ENCODE measurements around the gene FILIP1L. TPM values are rescaled to one million over a fixed set of nuclear protein-coding genes. Genes with fewer than 3 reads are reported as not detected.
"Not testable (repeated sequence)": the region's sequence is repeated elsewhere in the genome, so short reads cannot be mapped to it uniquely, and the experiment has no call there.

Gene FILIP1L
- total and polyA plus RNA-seq, 4 donors, result 4.8 to 18.7 (median 6.7) TPM

GRCh38 chr3:100104442-100104798 is 9.9 kb downstream of the FILIP1L start:
- Histone ChIP-seq H3K4me3 (ENCODE audit: low read depth, low read length) (no peak overlapping the region), H3K4me1 (ENCODE audit: control insufficient read depth, insufficient read depth, low read length) (no peaks in the 10 kb centered on the region), H3K36me3 (ENCODE audit: control insufficient read depth, insufficient read depth, low read length) (no peaks in the 10 kb centered on the region), H3K9me3 (ENCODE audit: control insufficient read depth, insufficient read depth, low read length) (no peaks in the 10 kb centered on the region), H3K27me3 (ENCODE audit: control insufficient read depth, insufficient read depth, low read length) (no peaks in the 10 kb centered on the region), H3K27ac (ENCODE audit: low read depth, low read length) (no peak overlapping the region)
- WGBS (ENCODE audit: insufficient coverage), result 90% methylated on average over 2 of the region's 2 CpGs
- DNase-seq (ENCODE audit: low read depth in 4 of 6, low spot score in 6 of 6), result no peak

- Histone ChIP-seq H3K27ac (ENCODE audit: low read depth, low read length) (no peak overlapping the region), H3K27me3 (ENCODE audit: control insufficient read depth, insufficient read depth, low read length) (no peaks in the 10 kb centered on the region), H3K4me1 (ENCODE audit: control insufficient read depth, insufficient read depth, low read length) (no peaks in the 10 kb centered on the region), H3K36me3 (ENCODE audit: control insufficient read depth, insufficient read depth, low read length) (no peaks in the 10 kb centered on the region), H3K9me3 (ENCODE audit: control insufficient read depth, insufficient read depth, low read length) (no peaks in the 10 kb centered on the region), H3K4me3 (ENCODE audit: low read depth, low read length) (no peak overlapping the region)
- DNase-seq (ENCODE audit: low read depth in 4 of 6, low spot score in 6 of 6), result no peak
- 100% methylated on average over 1 of the region's 4 CpGs for WGBS (ENCODE audit: insufficient coverage)
Measured at GRCh38 chr3:100103558-100104441, 10.5 kb downstream of the FILIP1L start.

- Histone ChIP-seq H3K36me3 (ENCODE audit: control insufficient read depth, insufficient read depth, low read length) (no peaks in the 10 kb centered on the region), H3K27ac (ENCODE audit: low read depth, low read length) (no peak overlapping the region), H3K27me3 (ENCODE audit: control insufficient read depth, insufficient read depth, low read length) (no peaks in the 10 kb centered on the region), H3K4me3 (ENCODE audit: low read depth, low read length) (no peak overlapping the region), H3K4me1 (ENCODE audit: control insufficient read depth, insufficient read depth, low read length) (no peaks in the 10 kb centered on the region), H3K9me3 (ENCODE audit: control insufficient read depth, insufficient read depth, low read length) (no peaks in the 10 kb centered on the region)
- 100% methylated on average over 1 of the region's 1 CpG for WGBS (ENCODE audit: insufficient coverage)
- DNase-seq (ENCODE audit: low read depth in 4 of 6, low spot score in 6 of 6), result no peak
Measured at GRCh38 chr3:100102757-100103156, 11.5 kb downstream of the FILIP1L start.

- Histone ChIP-seq H3K9me3 (ENCODE audit: control insufficient read depth, insufficient read depth, low read length) (no peaks in the 10 kb centered on the region), H3K4me1 (ENCODE audit: control insufficient read depth, insufficient read depth, low read length) (no peaks in the 10 kb centered on the region), H3K27me3 (ENCODE audit: control insufficient read depth, insufficient read depth, low read length) (no peaks in the 10 kb centered on the region), H3K36me3 (ENCODE audit: control insufficient read depth, insufficient read depth, low read length) (no peaks in the 10 kb centered on the region), H3K4me3 (ENCODE audit: low read depth, low read length) (no peak overlapping the region), H3K27ac (ENCODE audit: low read depth, low read length) (no peak overlapping the region)
- 100% methylated on average over 2 of the region's 2 CpGs for WGBS (ENCODE audit: insufficient coverage)
- DNase-seq (ENCODE audit: low read depth in 4 of 6, low spot score in 6 of 6), result no peak
Measured at GRCh38 chr3:100100425-100100824, 13.9 kb downstream of the FILIP1L start.

- no peak for DNase-seq (ENCODE audit: low read depth in 4 of 6, low spot score in 6 of 6)
- H3K9me3 ChIP-seq (ENCODE audit: control insufficient read depth, insufficient read depth, low read length), result no peaks in the 10 kb centered on the region
- H3K36me3 ChIP-seq (ENCODE audit: control insufficient read depth, insufficient read depth, low read length), result no peaks in the 10 kb centered on the region
- H3K4me3 ChIP-seq (ENCODE audit: low read depth, low read length), result no peak overlapping the region
- WGBS (ENCODE audit: insufficient coverage), result 100% methylated on average over 1 of the region's 2 CpGs
- no peaks in the 10 kb centered on the region for H3K4me1 ChIP-seq (ENCODE audit: control insufficient read depth, insufficient read depth, low read length)
- no peaks in the 10 kb centered on the region for H3K27me3 ChIP-seq (ENCODE audit: control insufficient read depth, insufficient read depth, low read length)
- H3K27ac ChIP-seq (ENCODE audit: low read depth, low read length), result no peak overlapping the region
Measured at GRCh38 chr3:100099621-100100020, 14.7 kb downstream of the FILIP1L start.

GRCh38 chr3:100098784-100099070 is 15.6 kb downstream of the FILIP1L start:
- DNase-seq (ENCODE audit: low read depth in 4 of 6, low spot score in 6 of 6), result no peak
- no peak overlapping the region for H3K4me3 ChIP-seq (ENCODE audit: low read depth, low read length)
- H3K36me3 ChIP-seq (ENCODE audit: control insufficient read depth, insufficient read depth, low read length), result no peaks in the 10 kb centered on the region
- no peak overlapping the region for H3K27ac ChIP-seq (ENCODE audit: low read depth, low read length)
- H3K9me3 ChIP-seq (ENCODE audit: control insufficient read depth, insufficient read depth, low read length), result no peaks in the 10 kb centered on the region
- no peaks in the 10 kb centered on the region for H3K4me1 ChIP-seq (ENCODE audit: control insufficient read depth, insufficient read depth, low read length)
- no peaks in the 10 kb centered on the region for H3K27me3 ChIP-seq (ENCODE audit: control insufficient read depth, insufficient read depth, low read length)

GRCh38 chr3:100097919-100098783 is 16.1 kb downstream of the FILIP1L start:
- H3K27me3 ChIP-seq (ENCODE audit: control insufficient read depth, insufficient read depth, low read length), result no peaks in the 10 kb centered on the region
- H3K4me1 ChIP-seq (ENCODE audit: control insufficient read depth, insufficient read depth, low read length), result no peaks in the 10 kb centered on the region
- no peak overlapping the region for H3K4me3 ChIP-seq (ENCODE audit: low read depth, low read length)
- no peaks in the 10 kb centered on the region for H3K9me3 ChIP-seq (ENCODE audit: control insufficient read depth, insufficient read depth, low read length)
- H3K27ac ChIP-seq (ENCODE audit: low read depth, low read length), result no peak overlapping the region
- no peaks in the 10 kb centered on the region for H3K36me3 ChIP-seq (ENCODE audit: control insufficient read depth, insufficient read depth, low read length)
- no CpG with 5 or more reads among the region's 6 CpGs for WGBS (ENCODE audit: insufficient coverage)
- DNase-seq (ENCODE audit: low read depth in 4 of 6, low spot score in 6 of 6), result no peak

- Histone ChIP-seq H3K27me3 (ENCODE audit: control insufficient read depth, insufficient read depth, low read length) (no peaks in the 10 kb centered on the region), H3K36me3 (ENCODE audit: control insufficient read depth, insufficient read depth, low read length) (no peaks in the 10 kb centered on the region), H3K4me3 (ENCODE audit: low read depth, low read length) (no peak overlapping the region), H3K9me3 (ENCODE audit: control insufficient read depth, insufficient read depth, low read length) (no peaks in the 10 kb centered on the region), H3K27ac (ENCODE audit: low read depth, low read length) (no peak overlapping the region), H3K4me1 (ENCODE audit: control insufficient read depth, insufficient read depth, low read length) (no peaks in the 10 kb centered on the region)
- no peak for DNase-seq (ENCODE audit: low read depth in 4 of 6, low spot score in 6 of 6)
- no CpG with 5 or more reads among the region's 2 CpGs for WGBS (ENCODE audit: insufficient coverage)
Measured at GRCh38 chr3:100096866-100097265, 17.4 kb downstream of the FILIP1L start.

GRCh38 chr3:100096286-100096685 is 18.0 kb downstream of the FILIP1L start:
- not testable (repeated sequence) for H3K4me1 ChIP-seq (ENCODE audit: control insufficient read depth, insufficient read depth, low read length); H3K4me3 ChIP-seq (ENCODE audit: low read depth, low read length); H3K27ac ChIP-seq (ENCODE audit: low read depth, low read length); H3K27me3 ChIP-seq (ENCODE audit: control insufficient read depth, insufficient read depth, low read length); DNase-seq (ENCODE audit: low read depth in 4 of 6, low spot score in 6 of 6); H3K36me3 ChIP-seq (ENCODE audit: control insufficient read depth, insufficient read depth, low read length); H3K9me3 ChIP-seq (ENCODE audit: control insufficient read depth, insufficient read depth, low read length)
- no CpG with 5 or more reads among the region's 1 CpG for WGBS (ENCODE audit: insufficient coverage)

- Histone ChIP-seq H3K27ac (ENCODE audit: low read depth, low read length) (no peak overlapping the region), H3K4me3 (ENCODE audit: low read depth, low read length) (no peak overlapping the region), H3K27me3 (ENCODE audit: control insufficient read depth, insufficient read depth, low read length) (no peaks in the 10 kb centered on the region), H3K9me3 (ENCODE audit: control insufficient read depth, insufficient read depth, low read length) (no peaks in the 10 kb centered on the region), H3K36me3 (ENCODE audit: control insufficient read depth, insufficient read depth, low read length) (no peaks in the 10 kb centered on the region), H3K4me1 (ENCODE audit: control insufficient read depth, insufficient read depth, low read length) (no peaks in the 10 kb centered on the region)
- WGBS (ENCODE audit: insufficient coverage), result no CpG with 5 or more reads among the region's 1 CpG
- DNase-seq (ENCODE audit: low read depth in 4 of 6, low spot score in 6 of 6), result no peak
Measured at GRCh38 chr3:100093831-100094230, 20.5 kb downstream of the FILIP1L start.
